GM18907 (cell line): ENCODE data around the gene IFIT3.

ENCODE experiments used
- ATAC-seq: cut with Tn5 transposase; IDR thresholded peaks from one replicate; pipeline ENCODE4 v1.9.1; 2021; ENCODE audit warnings: mild to moderate bottlenecking, moderate library complexity; ENCODE audit not compliant: unreplicated experiment

The IFIT3 gene

GRCh38 chr10:89389254-89389653 lies 61.5 kb downstream of the IFIT3 start:
- no peak for ATAC-seq
